Activated naive CD8-positive, alpha-beta T cell treated with anti-CD3 and anti-CD28 coated beads, Interleukin-2, amount 50 U/mL, for 24 hours (primary cell): ENCODE results near the gene FTCD.
"Not testable (repeated sequence)": the region's sequence is repeated elsewhere in the genome, so short reads cannot be mapped to it uniquely, and the experiment has no call there.

Source experiments
- ATAC-seq: fragments of 150-1000 bp; cut with Tn5 transposase; one replicate; pipeline ENCODE4 v1.10.0; 2021
- DNase-seq: peaks from one replicate; pipeline ENCODE4 v3.0.0; 2021
- H3K27ac Mint-ChIP-seq: one replicate; pipeline ENCODE4 v1.8.0; 2021; ENCODE audit warnings: mild to moderate bottlenecking, mixed read lengths
- H3K27me3 Mint-ChIP-seq: one replicate; pipeline ENCODE4 v1.8.0; 2021; ENCODE audit warnings: mixed read lengths
- H3K36me3 Mint-ChIP-seq: one replicate; pipeline ENCODE4 v1.8.0; 2021; ENCODE audit warnings: low read depth, mixed read lengths
- H3K4me1 Mint-ChIP-seq: one replicate; pipeline ENCODE4 v1.8.0; 2021; ENCODE audit warnings: mixed read lengths
- H3K4me3 Mint-ChIP-seq: one replicate; pipeline ENCODE4 v1.8.0; 2021; ENCODE audit warnings: mild to moderate bottlenecking, moderate library complexity, mixed read lengths
- H3K9me3 Mint-ChIP-seq: one replicate; pipeline ENCODE4 v1.8.0; 2021; ENCODE audit warnings: mixed read lengths

FTCD gene

GRCh38 chr21:46190491-46191131 is 35.2 kb upstream of the FTCD start:
- DNase-seq: no peak
- H3K4me1 Mint-ChIP-seq: no peaks in the 10 kb centered on the region
- no peak overlapping the region for H3K27ac Mint-ChIP-seq
- H3K36me3 Mint-ChIP-seq: peaks cover 2% of the 10 kb centered on the region
- no peak overlapping the region for H3K4me3 Mint-ChIP-seq
- no peaks in the 10 kb centered on the region for H3K9me3 Mint-ChIP-seq
- H3K27me3 Mint-ChIP-seq: no peaks in the 10 kb centered on the region
- ATAC-seq: no peak

GRCh38 chr21:46189959-46190490 is 34.6 kb upstream of the FTCD start:
- ATAC-seq: no peak
- H3K27me3 Mint-ChIP-seq: no peaks in the 10 kb centered on the region
- H3K4me1 Mint-ChIP-seq: peaks cover 2% of the 10 kb centered on the region
- no peak overlapping the region for H3K27ac Mint-ChIP-seq
- H3K36me3 Mint-ChIP-seq: peaks cover under 1% of the 10 kb centered on the region
- H3K9me3 Mint-ChIP-seq: no peaks in the 10 kb centered on the region
- no peak overlapping the region for H3K4me3 Mint-ChIP-seq
- DNase-seq: no peak

GRCh38 chr21:46189213-46189958 is 34.0 kb upstream of the FTCD start:
- Mint-ChIP-seq H3K36me3 (no peaks in the 10 kb centered on the region), H3K9me3 (no peaks in the 10 kb centered on the region), H3K4me1 (peaks cover 6% of the 10 kb centered on the region), H3K4me3 (no peak overlapping the region), H3K27me3 (no peaks in the 10 kb centered on the region), H3K27ac (no peak overlapping the region)
- ATAC-seq (no peak), DNase-seq (no peak)

GRCh38 chr21:46188226-46189212 is 33.1 kb upstream of the FTCD start:
- Mint-ChIP-seq H3K4me1 (peaks cover 6% of the 10 kb centered on the region), H3K27me3 (no peaks in the 10 kb centered on the region), H3K36me3 (no peaks in the 10 kb centered on the region), H3K9me3 (no peaks in the 10 kb centered on the region), H3K4me3 (no peak overlapping the region), H3K27ac (no peak overlapping the region)
- ATAC-seq (no peak), DNase-seq (no peak)

GRCh38 chr21:46187814-46188213 is 32.4 kb upstream of the FTCD start:
- H3K4me3 Mint-ChIP-seq: no peak overlapping the region

GRCh38 chr21:46187261-46187660 is 31.9 kb upstream of the FTCD start:
- ATAC-seq (no peak), DNase-seq (no peak)
- Mint-ChIP-seq H3K27ac (no peak overlapping the region), H3K36me3 (no peaks in the 10 kb centered on the region), H3K4me1 (peaks cover 6% of the 10 kb centered on the region), H3K27me3 (no peaks in the 10 kb centered on the region), H3K9me3 (no peaks in the 10 kb centered on the region), H3K4me3 (no peak overlapping the region)

More at GRCh38 chr21:46187814-46188213, 32.4 kb upstream of the FTCD start:
- no peak overlapping the region for H3K27ac Mint-ChIP-seq
- H3K4me1 Mint-ChIP-seq: peaks cover 6% of the 10 kb centered on the region
- ATAC-seq (no peak), DNase-seq (no peak)
- no peaks in the 10 kb centered on the region for H3K27me3 Mint-ChIP-seq
- no peaks in the 10 kb centered on the region for H3K36me3 Mint-ChIP-seq
- no peaks in the 10 kb centered on the region for H3K9me3 Mint-ChIP-seq

- H3K27me3 Mint-ChIP-seq: no peaks in the 10 kb centered on the region
- H3K4me1 Mint-ChIP-seq: peaks cover 6% of the 10 kb centered on the region
- DNase-seq: no peak
- no peak for ATAC-seq
- H3K27ac Mint-ChIP-seq: peak overlapping the region; percentile 22
- H3K9me3 Mint-ChIP-seq: no peaks in the 10 kb centered on the region
- no peak overlapping the region for H3K4me3 Mint-ChIP-seq
- no peaks in the 10 kb centered on the region for H3K36me3 Mint-ChIP-seq
Observed at GRCh38 chr21:46185716-46186115, 30.3 kb upstream of the FTCD start.

GRCh38 chr21:46184625-46185555 is 29.5 kb upstream of the FTCD start:
- Mint-ChIP-seq H3K4me1 (peaks cover 6% of the 10 kb centered on the region), H3K4me3 (peak overlapping the region; percentile 77), H3K27me3 (no peaks in the 10 kb centered on the region), H3K36me3 (no peaks in the 10 kb centered on the region), H3K27ac (peak overlapping the region; percentile 62), H3K9me3 (no peaks in the 10 kb centered on the region)
- ATAC-seq (peak; percentile 74), DNase-seq (peak; percentile 62)

- H3K9me3 Mint-ChIP-seq: no peaks in the 10 kb centered on the region
- H3K27me3 Mint-ChIP-seq: no peaks in the 10 kb centered on the region
- peak within 1 kb of the TSS; percentile 79 for H3K4me3 Mint-ChIP-seq
- peak; percentile 63 for ATAC-seq
- H3K27ac Mint-ChIP-seq: peak within 1 kb of the TSS; percentile 62
- H3K4me1 Mint-ChIP-seq: peaks cover 6% of the 10 kb centered on the region
- DNase-seq: peak; percentile 37
- no peaks in the 10 kb centered on the region for H3K36me3 Mint-ChIP-seq
Observed at GRCh38 chr21:46183910-46184624, 28.7 kb upstream of the FTCD start, which contains the start of gene SPATC1L. TSS of gene SPATC1L (minus strand) at chr21:46184459. CDS start at chr21:46182816, 1,643 bp downstream.

- ATAC-seq, H3K27ac Mint-ChIP-seq, H3K4me1 Mint-ChIP-seq, H3K27me3 Mint-ChIP-seq, H3K9me3 Mint-ChIP-seq, DNase-seq, H3K4me3 Mint-ChIP-seq, H3K36me3 Mint-ChIP-seq: not testable (repeated sequence)
Observed at GRCh38 chr21:46183337-46183909, 28.0 kb upstream of the FTCD start.

GRCh38 chr21:46182548-46183336 is 27.4 kb upstream of the FTCD start:
- Mint-ChIP-seq H3K4me3 (no peak overlapping the region), H3K9me3 (no peaks in the 10 kb centered on the region), H3K36me3 (no peaks in the 10 kb centered on the region), H3K27me3 (no peaks in the 10 kb centered on the region), H3K4me1 (peaks cover 6% of the 10 kb centered on the region), H3K27ac (no peak overlapping the region)
- DNase-seq (no peak), ATAC-seq (no peak)

- Mint-ChIP-seq H3K36me3 (no peaks in the 10 kb centered on the region), H3K9me3 (no peaks in the 10 kb centered on the region), H3K27ac (no peak overlapping the region), H3K4me3 (no peak overlapping the region), H3K4me1 (peaks cover 6% of the 10 kb centered on the region), H3K27me3 (no peaks in the 10 kb centered on the region)
- ATAC-seq: no peak
- no peak for DNase-seq
Observed at GRCh38 chr21:46181953-46182547, 26.7 kb upstream of the FTCD start.
